A549 (cell line): ENCODE measurements around the gene TCEANC2. TPM values are rescaled to one million over a fixed set of nuclear protein-coding genes. Genes with fewer than 3 reads are reported as not detected.

ENCODE experiments used
- ATAC-seq, 2 experiments: fragments of 200-7000 bp in 1 of 2; fragments of >200 bp in 1 of 2; cut with Nextera tagmentation in 1 of 2; cut with Tn5 transposase in 1 of 2; 3 replicates each; pipeline versions ENCODE4 v1.8.0 to v1.9.1; 2018 to 2020; ENCODE audit warnings: mild to moderate bottlenecking in 1 of 2, moderate library complexity in 1 of 2
- CTCF ChIA-PET: fragments of 300-600 bp; sonication (Branson Sonifier 250); formaldehyde crosslinking; extraction: SDS; loops from one replicate; lab custom pipeline; 2021; ENCODE audit warnings: antibody characterized with exemption, inconsistent platforms; lab: Yijun Ruan, JAX
- POLR2A ChIA-PET: fragments of 350-600 bp; formaldehyde crosslinking; extraction: SDS; loops from one replicate; lab custom pipeline; 2021; ENCODE audit warnings: antibody characterized with exemption, inconsistent platforms; lab: Yijun Ruan, JAX
- DNase-seq, 2 experiments: peaks; one replicate each; pipeline versions ENCODE4 v3.0.0 to v3.0.0-alpha.2; 2011 to 2016; ENCODE audit warnings: low read depth in 1 of 2, low spot score in 1 of 2
- FAIRE-seq: peaks from 2 replicates; lab custom pipeline; 2011; peaks lifted over from hg19 to GRCh38; lab: Jason Lieb, UNC
- H3K27ac ChIP-seq, 2 experiments: fragments of >200 bp; sonication (Bioruptor Twin); formaldehyde crosslinking; 3 replicates each; pipeline ENCODE4 v1.5.1; 2016 to 2017
- H3K4me1 ChIP-seq: fragments of >200 bp; sonication (Bioruptor Twin); formaldehyde crosslinking; 3 replicates; pipeline ENCODE4 v1.6.1; 2016
- H3K4me2 ChIP-seq: fragments of >200 bp; sonication (Bioruptor Twin); formaldehyde crosslinking; 3 replicates; pipeline ENCODE4 v1.6.1; 2016
- H3K4me3 ChIP-seq: fragments of >200 bp; sonication (Bioruptor Twin); formaldehyde crosslinking; 3 replicates; pipeline ENCODE4 v1.5.1; 2016
- H3K9me3 ChIP-seq: fragments of >200 bp; sonication (Bioruptor Twin); formaldehyde crosslinking; 3 replicates; pipeline ENCODE4 v1.6.1; 2016
- EHF ChIP-seq: fragments of 250-450 bp; sonication (Bioruptor Pico); IDR thresholded peaks from 2 replicates; pipeline ENCODE4 v1.5.0; 2020; ENCODE audit warnings: mild to moderate bottlenecking
- EHMT2 ChIP-seq: fragments of 200-600 bp; sonication (generic); IDR thresholded peaks from 2 replicates; pipeline ENCODE4 v1.6.1; 2016; ENCODE audit warnings: antibody characterized with exemption, low read depth, mild to moderate bottlenecking, moderate library complexity
- FOSB ChIP-seq: fragments of 250-450 bp; sonication (Bioruptor Pico); IDR thresholded peaks from 2 replicates; pipeline ENCODE4 v1.5.0; 2020; ENCODE audit warnings: mild to moderate bottlenecking, moderate library complexity
- GATA3 ChIP-seq: IDR thresholded peaks from 2 replicates; pipeline ENCODE4 v1.6.1; 2012; ENCODE audit warnings: borderline replicate concordance
- HOXA7 ChIP-seq: fragments of 250-450 bp; sonication (Bioruptor Pico); IDR thresholded peaks from 2 replicates; pipeline ENCODE4 v1.5.0; 2020; ENCODE audit warnings: mild to moderate bottlenecking, moderate library complexity
- JUN ChIP-seq, 2 experiments: fragments of >200 bp; sonication (Bioruptor Twin); formaldehyde crosslinking; IDR thresholded peaks; 2 replicates in 1 of 2; 3 replicates in 1 of 2; pipeline ENCODE4 v1.6.1; 2016 to 2017
- JUNB ChIP-seq: fragments of >200 bp; sonication (Bioruptor Twin); formaldehyde crosslinking; IDR thresholded peaks from 2 replicates; pipeline ENCODE4 v1.6.1; 2016
- KDM1A ChIP-seq: fragments of 200-600 bp; sonication (generic); IDR thresholded peaks from 2 replicates; pipeline ENCODE4 v1.6.1; 2016; ENCODE audit warnings: low read depth, mild to moderate bottlenecking
- MAFK ChIP-seq: fragments of 450-650 bp; IDR thresholded peaks from 2 replicates; pipeline ENCODE4 v1.6.1; 2014; ENCODE audit not compliant: partially characterized antibody
- MAZ ChIP-seq: fragments of 150-350 bp; IDR thresholded peaks from 2 replicates; pipeline ENCODE4 v1.6.1; 2014; ENCODE audit warnings: antibody characterized with exemption, low read depth, low read length, borderline replicate concordance
- NFE2L2 ChIP-seq: fragments of 150-350 bp; conservative IDR thresholded peaks from 2 replicates; pipeline ENCODE4 v1.6.1; 2014; ENCODE audit warnings: low read length
- NPAS2 ChIP-seq: fragments of 250-450 bp; sonication (Bioruptor Pico); IDR thresholded peaks from 2 replicates; pipeline ENCODE4 v1.8.0; 2022; ENCODE audit warnings: mild to moderate bottlenecking, moderate library complexity, borderline replicate concordance
- NR3C1 ChIP-seq: fragments of >200 bp; sonication (Bioruptor Twin); formaldehyde crosslinking; IDR thresholded peaks from 3 replicates; pipeline ENCODE4 v1.6.1; 2017
- RARB ChIP-seq: fragments of 250-450 bp; sonication (Bioruptor Pico); IDR thresholded peaks from 2 replicates; pipeline ENCODE4 v1.8.0; 2021; ENCODE audit warnings: mild to moderate bottlenecking, moderate library complexity
- RFX5 ChIP-seq: fragments of 450-650 bp; IDR thresholded peaks from 2 replicates; pipeline ENCODE4 v1.7.1; 2014; ENCODE audit warnings: antibody characterized with exemption, mild to moderate bottlenecking, moderate library complexity
- SMC3 ChIP-seq: fragments of >200 bp; sonication (Bioruptor Twin); formaldehyde crosslinking; IDR thresholded peaks from 3 replicates; pipeline ENCODE4 v1.6.1; 2018; ENCODE audit warnings: inconsistent platforms
- TFCP2L1 ChIP-seq: fragments of 250-450 bp; sonication (Bioruptor Pico); IDR thresholded peaks from 2 replicates; pipeline ENCODE4 v1.5.0; 2021; ENCODE audit warnings: mild to moderate bottlenecking
- TP53 ChIP-seq: fragments of 250-450 bp; sonication (Bioruptor Pico); IDR thresholded peaks from 2 replicates; pipeline ENCODE4 v1.5.0; 2021; ENCODE audit warnings: mild to moderate bottlenecking, moderate library complexity
- ZFP36 ChIP-seq: fragments of 450-650 bp; IDR thresholded peaks from 2 replicates; pipeline ENCODE4 v1.6.1; 2014; ENCODE audit warnings: borderline replicate concordance; ENCODE audit not compliant: partially characterized antibody
- ZNF302 ChIP-seq: fragments of 250-450 bp; sonication (Bioruptor Pico); IDR thresholded peaks from 2 replicates; pipeline ENCODE4 v1.9.0; 2021; ENCODE audit warnings: inconsistent platforms, mild to moderate bottlenecking, moderate library complexity
- ZSCAN20 ChIP-seq: fragments of 250-450 bp; sonication (Bioruptor Pico); IDR thresholded peaks from 2 replicates; pipeline ENCODE4 v1.8.0; 2022; ENCODE audit warnings: mild to moderate bottlenecking, moderate library complexity
- WGBS: methylation state at CpG from one replicate; pipeline ENCODE4 v1.1.6; 2017; ENCODE audit errors: missing lambda C conversion rate; 5-methylcytosine and 5-hydroxymethylcytosine counted together
- polyA plus RNA-seq, 4 experiments: library from polyadenylated mRNA; depleted of rRNA in 3 of 4; stranded (reverse); fragments of >200 nt; fragmentation: RNase III in 1 of 4; extraction: RNeasy Plus Mini Kit Qiagen cat#74134 plus additional on column Dnase treatment in 1 of 4; gene quantifications; 2 replicates in 3 of 4; 3 replicates in 1 of 4; pipeline ENCODE4 v1.2.3, GENCODE V29; 2011 to 2017
- TF ChIP-seq, protein P1 (sequence below): IDR thresholded peaks from 2 replicates; pipeline ENCODE4 v1.6.1; 2012
- TF ChIP-seq, protein P2 (sequence below): fragments of 250-450 bp; sonication (Bioruptor Pico); IDR thresholded peaks from 2 replicates; pipeline ENCODE4 v1.5.0; 2020; ENCODE audit warnings: low read depth, mild to moderate bottlenecking, moderate library complexity
- TF ChIP-seq, protein P3 (sequence below): fragments of 450-650 bp; IDR thresholded peaks from 2 replicates; pipeline ENCODE4 v1.6.1; 2014; ENCODE audit warnings: antibody characterized with exemption
- TF ChIP-seq, protein P4 (sequence below): fragments of >200 bp; sonication (Bioruptor Twin); formaldehyde crosslinking; IDR thresholded peaks from 3 replicates; pipeline ENCODE4 v1.5.1; 2016

TCEANC2 gene
- polyA plus RNA-seq, 2 of the 4 experiments (the other 2 are of a cell fraction) = 1.9 to 3.4 TPM

DNA sequence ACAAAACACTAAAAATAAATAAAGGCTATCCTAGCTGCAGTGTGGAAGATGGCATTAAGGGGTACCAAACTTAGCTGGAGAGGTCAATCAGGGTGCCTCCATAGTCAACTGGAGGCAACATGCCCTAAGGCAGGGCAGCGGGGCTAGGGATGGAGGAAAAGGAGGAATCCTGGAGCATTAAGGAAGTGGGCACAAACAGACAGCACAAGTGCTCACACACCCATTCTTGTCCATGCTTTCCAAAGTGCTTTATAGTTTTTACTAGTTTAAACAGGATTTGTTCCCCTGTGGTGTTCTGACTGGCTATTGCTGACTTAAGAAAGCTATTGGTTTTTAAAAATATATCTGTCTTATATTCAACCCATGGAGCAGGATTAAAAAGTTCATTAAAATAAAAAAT, 33.3 kb downstream of the TCEANC2 start:
- no peak overlapping the region for H3K27ac ChIP-seq
- H3K4me2 ChIP-seq = no peak overlapping the region
- H3K4me1 ChIP-seq = no peaks in the 10 kb centered on the region
- no peak for DNase-seq
- no peaks in the 10 kb centered on the region for H3K9me3 ChIP-seq
- WGBS = 96% methylated on average over 1 of the region's 1 CpG
- TF ChIP-seq, protein P1, sequence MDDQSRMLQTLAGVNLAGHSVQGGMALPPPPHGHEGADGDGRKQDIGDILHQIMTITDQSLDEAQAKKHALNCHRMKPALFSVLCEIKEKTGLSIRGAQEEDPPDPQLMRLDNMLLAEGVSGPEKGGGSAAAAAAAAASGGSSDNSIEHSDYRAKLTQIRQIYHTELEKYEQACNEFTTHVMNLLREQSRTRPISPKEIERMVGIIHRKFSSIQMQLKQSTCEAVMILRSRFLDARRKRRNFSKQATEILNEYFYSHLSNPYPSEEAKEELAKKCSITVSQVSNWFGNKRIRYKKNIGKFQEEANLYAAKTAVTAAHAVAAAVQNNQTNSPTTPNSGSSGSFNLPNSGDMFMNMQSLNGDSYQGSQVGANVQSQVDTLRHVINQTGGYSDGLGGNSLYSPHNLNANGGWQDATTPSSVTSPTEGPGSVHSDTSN = no peak
- TF ChIP-seq JUN (IDR thresholded peaks at IDR 0.05) = no peak
- TF ChIP-seq, all 56 proteins: peak for 0
- H3K4me3 ChIP-seq = no peak overlapping the region
- no peak for ATAC-seq
- ChIA-PET CTCF (no interaction called here), POLR2A (no interaction called here)
- no peak for FAIRE-seq

DNA sequence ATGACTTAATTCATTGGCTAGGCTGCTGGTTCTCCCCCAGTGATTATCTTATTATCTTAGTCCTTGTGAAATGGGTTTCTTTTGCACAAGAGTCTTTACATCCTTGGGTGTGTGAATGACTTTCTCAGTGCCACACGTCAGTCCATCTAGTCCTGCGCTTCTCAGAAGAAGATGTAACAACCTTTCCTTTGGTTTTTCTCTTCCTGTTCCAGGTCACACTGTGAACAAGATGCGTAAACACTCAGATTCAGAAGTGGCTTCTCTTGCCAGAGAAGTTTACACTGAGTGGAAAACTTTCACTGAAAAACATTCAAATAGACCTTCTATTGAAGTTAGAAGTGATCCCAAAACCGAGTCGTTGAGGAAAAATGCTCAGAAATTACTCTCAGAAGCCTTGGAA, 35.0 kb downstream of the TCEANC2 start:
- 85% methylated on average over 5 of the region's 5 CpGs for WGBS
- no peak overlapping the region for H3K27ac ChIP-seq
- TF ChIP-seq SMC3 = no peak
- TF ChIP-seq MAFK = no peak
- no peak for TF ChIP-seq HOXA7 (CRISPR knock-in tag)
- TF ChIP-seq, protein P1 = no peak
- no peak for TF ChIP-seq ZFP36
- TF ChIP-seq GATA3 = no peak
- TF ChIP-seq RARB = no peak
- TF ChIP-seq NFE2L2 = no peak
- no peak for TF ChIP-seq JUNB
- TF ChIP-seq NR3C1 = no peak
- no peak for TF ChIP-seq RFX5
- no peak for TF ChIP-seq NPAS2 (CRISPR knock-in tag)
- TF ChIP-seq, protein P2, sequence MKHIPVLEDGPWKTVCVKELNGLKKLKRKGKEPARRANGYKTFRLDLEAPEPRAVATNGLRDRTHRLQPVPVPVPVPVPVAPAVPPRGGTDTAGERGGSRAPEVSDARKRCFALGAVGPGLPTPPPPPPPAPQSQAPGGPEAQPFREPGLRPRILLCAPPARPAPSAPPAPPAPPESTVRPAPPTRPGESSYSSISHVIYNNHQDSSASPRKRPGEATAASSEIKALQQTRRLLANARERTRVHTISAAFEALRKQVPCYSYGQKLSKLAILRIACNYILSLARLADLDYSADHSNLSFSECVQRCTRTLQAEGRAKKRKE (CRISPR knock-in tag) = no peak
- TF ChIP-seq ZSCAN20 (CRISPR knock-in tag) = no peak
- no peak for TF ChIP-seq TP53 (CRISPR knock-in tag)
- TF ChIP-seq MAZ = no peak
- TF ChIP-seq, protein P3, sequence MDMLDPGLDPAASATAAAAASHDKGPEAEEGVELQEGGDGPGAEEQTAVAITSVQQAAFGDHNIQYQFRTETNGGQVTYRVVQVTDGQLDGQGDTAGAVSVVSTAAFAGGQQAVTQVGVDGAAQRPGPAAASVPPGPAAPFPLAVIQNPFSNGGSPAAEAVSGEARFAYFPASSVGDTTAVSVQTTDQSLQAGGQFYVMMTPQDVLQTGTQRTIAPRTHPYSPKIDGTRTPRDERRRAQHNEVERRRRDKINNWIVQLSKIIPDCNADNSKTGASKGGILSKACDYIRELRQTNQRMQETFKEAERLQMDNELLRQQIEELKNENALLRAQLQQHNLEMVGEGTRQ = no peak
- no peak for TF ChIP-seq TFCP2L1
- no peak for TF ChIP-seq KDM1A
- no peak for TF ChIP-seq FOSB (CRISPR knock-in tag)
- TF ChIP-seq, all 56 proteins: peak for 0
- ChIA-PET CTCF (no interaction called here), POLR2A (no interaction called here)
- Histone ChIP-seq H3K4me3 (no peak overlapping the region), H3K4me1 (no peaks in the 10 kb centered on the region), H3K9me3 (no peaks in the 10 kb centered on the region), H3K4me2 (no peak overlapping the region)
- ATAC-seq (no peak), FAIRE-seq (no peak), DNase-seq (no peak)

DNA sequence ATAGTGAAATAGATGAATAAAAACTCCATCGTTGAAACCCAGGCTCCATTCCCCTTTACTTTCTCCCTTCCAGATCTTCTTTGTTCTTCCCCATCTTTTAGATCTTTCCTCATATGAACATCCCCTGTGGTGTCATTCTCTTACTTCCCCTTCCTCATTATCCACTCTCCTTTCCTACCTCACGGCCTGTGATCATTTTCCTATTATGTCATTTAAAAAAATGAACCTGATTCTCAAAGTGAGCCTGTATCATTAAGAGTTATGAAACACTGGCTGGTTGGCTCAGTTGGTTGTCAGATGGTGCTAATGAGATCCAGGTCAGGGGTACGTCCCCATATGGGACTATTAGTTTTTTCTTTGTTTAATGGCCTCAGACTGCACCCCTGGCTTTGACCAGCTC, 38.3 kb downstream of the TCEANC2 start:
- TF ChIP-seq ZNF302 (CRISPR knock-in tag) = no peak
- TF ChIP-seq HOXA7 (CRISPR knock-in tag) = no peak
- no peak for TF ChIP-seq RFX5
- TF ChIP-seq EHMT2 = no peak
- no peak for TF ChIP-seq EHF
- TF ChIP-seq, protein P4, sequence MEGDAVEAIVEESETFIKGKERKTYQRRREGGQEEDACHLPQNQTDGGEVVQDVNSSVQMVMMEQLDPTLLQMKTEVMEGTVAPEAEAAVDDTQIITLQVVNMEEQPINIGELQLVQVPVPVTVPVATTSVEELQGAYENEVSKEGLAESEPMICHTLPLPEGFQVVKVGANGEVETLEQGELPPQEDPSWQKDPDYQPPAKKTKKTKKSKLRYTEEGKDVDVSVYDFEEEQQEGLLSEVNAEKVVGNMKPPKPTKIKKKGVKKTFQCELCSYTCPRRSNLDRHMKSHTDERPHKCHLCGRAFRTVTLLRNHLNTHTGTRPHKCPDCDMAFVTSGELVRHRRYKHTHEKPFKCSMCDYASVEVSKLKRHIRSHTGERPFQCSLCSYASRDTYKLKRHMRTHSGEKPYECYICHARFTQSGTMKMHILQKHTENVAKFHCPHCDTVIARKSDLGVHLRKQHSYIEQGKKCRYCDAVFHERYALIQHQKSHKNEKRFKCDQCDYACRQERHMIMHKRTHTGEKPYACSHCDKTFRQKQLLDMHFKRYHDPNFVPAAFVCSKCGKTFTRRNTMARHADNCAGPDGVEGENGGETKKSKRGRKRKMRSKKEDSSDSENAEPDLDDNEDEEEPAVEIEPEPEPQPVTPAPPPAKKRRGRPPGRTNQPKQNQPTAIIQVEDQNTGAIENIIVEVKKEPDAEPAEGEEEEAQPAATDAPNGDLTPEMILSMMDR = no peak
- Histone ChIP-seq H3K9me3 (no peaks in the 10 kb centered on the region), H3K4me1 (0 out of 3 replicates have a peak, but pooled peaks cover 3% of the 10 kb centered on the region), H3K27ac (no peak overlapping the region), H3K4me2 (no peak overlapping the region), H3K4me3 (no peak overlapping the region)
- ChIA-PET POLR2A (no interaction called here), CTCF (no interaction called here)
- ATAC-seq (no peak), DNase-seq (no peak), FAIRE-seq (no peak)
- 82% methylated on average over 3 of the region's 3 CpGs for WGBS
